ENCODE measurements around the gene CCRL2. TPM values are rescaled to one million over a fixed set of nuclear protein-coding genes. Genes with fewer than 3 reads are reported as not detected.

The CCRL2 gene
- total and polyA plus RNA-seq, 2 of the 8 experiments (the other 6 are each of a cell fraction or from before 2014, with no cell fraction given) = not detected

- TF ChIP-seq RBBP5 (IDR thresholded peaks at IDR 0.05; ENCODE audit: borderline replicate concordance, low read depth, low read length) (no peak), TEAD4 (IDR thresholded peaks at IDR 0.05; ENCODE audit: low read depth, low read length) (no peak)
These were observed 28.1 kb downstream of the CCRL2 start (continued) for GRCh38 chr3:46435081-46435726.

Data from H1 (cell line).